ENCODE results near the gene CACNG1.

DNA sequence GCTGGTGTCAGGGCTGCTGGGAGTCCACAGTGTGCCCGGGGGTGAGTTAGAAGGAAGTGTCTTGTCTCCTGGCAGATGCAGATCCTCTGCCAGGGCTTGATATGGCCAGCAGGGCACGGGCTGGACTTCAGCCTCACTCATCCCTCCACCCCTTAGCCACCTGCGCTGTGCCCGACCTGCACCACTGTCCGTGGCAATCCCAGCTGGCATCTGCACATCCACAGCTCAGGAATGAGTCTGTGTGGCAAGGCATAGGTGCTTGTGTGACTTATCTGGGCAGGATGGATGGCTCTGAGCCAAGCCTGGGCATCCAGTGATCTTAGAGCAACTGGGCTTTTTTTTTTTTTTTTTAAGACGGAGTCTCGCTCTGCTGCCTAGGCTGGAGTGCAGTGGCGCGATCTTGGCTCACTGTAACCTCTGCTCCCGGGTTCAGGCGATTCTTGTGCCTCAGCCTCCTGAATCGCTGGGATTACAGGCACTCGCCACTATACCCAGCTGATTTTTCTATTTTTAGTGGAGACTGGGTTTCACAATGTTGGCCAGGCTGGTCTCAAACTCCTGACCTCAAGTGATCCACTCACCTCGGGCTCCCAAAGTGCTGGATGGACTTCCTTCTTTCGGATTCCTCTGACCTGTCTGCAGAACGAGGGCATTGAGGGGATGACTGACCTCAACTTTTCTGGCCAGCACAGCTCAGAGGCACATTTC, 22.5 kb upstream of the CACNG1 start:
- TF ChIP-seq, protein P1, sequence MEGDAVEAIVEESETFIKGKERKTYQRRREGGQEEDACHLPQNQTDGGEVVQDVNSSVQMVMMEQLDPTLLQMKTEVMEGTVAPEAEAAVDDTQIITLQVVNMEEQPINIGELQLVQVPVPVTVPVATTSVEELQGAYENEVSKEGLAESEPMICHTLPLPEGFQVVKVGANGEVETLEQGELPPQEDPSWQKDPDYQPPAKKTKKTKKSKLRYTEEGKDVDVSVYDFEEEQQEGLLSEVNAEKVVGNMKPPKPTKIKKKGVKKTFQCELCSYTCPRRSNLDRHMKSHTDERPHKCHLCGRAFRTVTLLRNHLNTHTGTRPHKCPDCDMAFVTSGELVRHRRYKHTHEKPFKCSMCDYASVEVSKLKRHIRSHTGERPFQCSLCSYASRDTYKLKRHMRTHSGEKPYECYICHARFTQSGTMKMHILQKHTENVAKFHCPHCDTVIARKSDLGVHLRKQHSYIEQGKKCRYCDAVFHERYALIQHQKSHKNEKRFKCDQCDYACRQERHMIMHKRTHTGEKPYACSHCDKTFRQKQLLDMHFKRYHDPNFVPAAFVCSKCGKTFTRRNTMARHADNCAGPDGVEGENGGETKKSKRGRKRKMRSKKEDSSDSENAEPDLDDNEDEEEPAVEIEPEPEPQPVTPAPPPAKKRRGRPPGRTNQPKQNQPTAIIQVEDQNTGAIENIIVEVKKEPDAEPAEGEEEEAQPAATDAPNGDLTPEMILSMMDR (IDR thresholded peaks at IDR 0.05), result no peak
- no peak for TF ChIP-seq POLR2A (IDR thresholded peaks at IDR 0.05)
